GM13977 (cell line): Measurements from ENCODE around the gene CADPS.

ENCODE experiments used
- DNase-seq: peaks from one replicate; pipeline ENCODE4 v3.0.0; 2012; ENCODE audit warnings: low spot score
- in situ Hi-C: fragments of 300-500 bp; cut with MboI; formaldehyde crosslinking; loops from one replicate; pipeline ENCODE4 v1.12.0; 2022; ENCODE audit warnings: low sequenced_read_pairs, low pct_unique_long_range_greater_than_20kb, mixed read lengths, inconsistent platforms; ENCODE audit not compliant: unreplicated experiment
- TF ChIP-seq, protein P1 (sequence below): IDR thresholded peaks from 2 replicates; pipeline ENCODE4 v1.5.1; 2012; ENCODE audit warnings: mild to moderate bottlenecking, control low read depth; ENCODE audit not compliant: insufficient read depth; ENCODE audit errors: extremely low read depth, missing control alignments

Gene CADPS

GRCh38 chr3:62370112-62370857, 504.9 kb downstream of the CADPS start:
- TF ChIP-seq, protein P1, sequence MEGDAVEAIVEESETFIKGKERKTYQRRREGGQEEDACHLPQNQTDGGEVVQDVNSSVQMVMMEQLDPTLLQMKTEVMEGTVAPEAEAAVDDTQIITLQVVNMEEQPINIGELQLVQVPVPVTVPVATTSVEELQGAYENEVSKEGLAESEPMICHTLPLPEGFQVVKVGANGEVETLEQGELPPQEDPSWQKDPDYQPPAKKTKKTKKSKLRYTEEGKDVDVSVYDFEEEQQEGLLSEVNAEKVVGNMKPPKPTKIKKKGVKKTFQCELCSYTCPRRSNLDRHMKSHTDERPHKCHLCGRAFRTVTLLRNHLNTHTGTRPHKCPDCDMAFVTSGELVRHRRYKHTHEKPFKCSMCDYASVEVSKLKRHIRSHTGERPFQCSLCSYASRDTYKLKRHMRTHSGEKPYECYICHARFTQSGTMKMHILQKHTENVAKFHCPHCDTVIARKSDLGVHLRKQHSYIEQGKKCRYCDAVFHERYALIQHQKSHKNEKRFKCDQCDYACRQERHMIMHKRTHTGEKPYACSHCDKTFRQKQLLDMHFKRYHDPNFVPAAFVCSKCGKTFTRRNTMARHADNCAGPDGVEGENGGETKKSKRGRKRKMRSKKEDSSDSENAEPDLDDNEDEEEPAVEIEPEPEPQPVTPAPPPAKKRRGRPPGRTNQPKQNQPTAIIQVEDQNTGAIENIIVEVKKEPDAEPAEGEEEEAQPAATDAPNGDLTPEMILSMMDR, result no peak
- in situ Hi-C loops, result no loop called here
- DNase-seq, result no peak

GRCh38 chr3:62369476-62369743, 505.8 kb downstream of the CADPS start:
- in situ Hi-C loops, result no loop called here
- TF ChIP-seq, protein P1, result no peak
- no peak for DNase-seq

- no peak for DNase-seq
- in situ Hi-C loops, result no loop called here
- TF ChIP-seq, protein P1, result no peak
These were observed 506.3 kb downstream of the CADPS start for GRCh38 chr3:62368705-62369475.

DNA sequence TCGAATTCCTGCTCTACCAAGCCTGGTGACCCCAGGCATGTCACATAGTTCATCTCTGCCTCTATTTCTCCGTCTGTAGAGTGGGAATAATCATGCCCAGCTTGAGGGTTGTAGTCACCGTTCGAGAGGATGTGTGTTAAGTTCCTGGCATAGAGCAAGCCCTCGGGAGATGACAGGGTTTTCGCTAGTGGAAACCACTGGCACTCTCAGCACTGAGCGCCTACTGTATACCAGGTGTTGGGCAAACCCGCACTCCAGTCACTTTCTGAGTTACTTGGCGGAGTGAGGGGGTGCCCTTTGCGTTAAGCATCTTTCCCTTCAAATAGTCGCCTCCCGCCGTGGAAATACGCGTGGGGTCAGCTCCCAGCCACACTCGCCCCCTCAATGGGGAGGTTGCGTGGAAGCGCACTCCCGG, 506.9 kb downstream of the CADPS start:
- TF ChIP-seq, protein P1, result no peak
- in situ Hi-C loops, result no loop called here
- no peak for DNase-seq

GRCh38 chr3:62367763-62368195, 507.4 kb downstream of the CADPS start:
- no peak for DNase-seq
- TF ChIP-seq, protein P1, result no peak
- in situ Hi-C loops, result no loop called here

DNA sequence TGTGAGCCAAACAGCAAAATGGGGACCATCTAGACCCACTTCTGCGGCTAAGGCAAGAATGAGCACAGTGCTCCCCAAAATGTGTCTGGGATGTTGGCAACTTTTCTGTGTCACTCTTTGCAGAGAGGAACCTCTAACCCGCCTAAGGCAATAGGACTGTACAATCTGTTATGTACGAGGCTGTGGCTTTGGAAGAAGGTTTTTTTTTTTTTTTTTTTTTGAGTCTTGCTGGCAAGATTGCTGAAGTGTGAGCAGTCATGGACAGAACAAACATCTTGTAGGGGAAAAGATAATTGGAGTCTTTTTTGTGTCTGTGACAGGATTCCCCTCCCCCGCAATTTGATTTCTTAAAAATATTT, 509.1 kb downstream of the CADPS start:
- in situ Hi-C loops, result no loop called here
- TF ChIP-seq, protein P1, result no peak
- no peak for DNase-seq
